Measurements from ENCODE around the gene MCRIP2. TPM values are rescaled to one million over a fixed set of nuclear protein-coding genes. Genes with fewer than 3 reads are reported as not detected.

Gene MCRIP2
- total and polyA plus RNA-seq, 2 of the 8 experiments (the other 6 are each of a cell fraction or from before 2014, with no cell fraction given) = 45.4 to 75.5 TPM

GRCh38 chr16:652454-653305 is 11.1 kb downstream of the MCRIP2 start (continued):
- TF ChIP-seq RNF2 (IDR thresholded peaks at IDR 0.05; ENCODE audit: borderline replicate concordance, low read depth, low read length, missing control alignments, poor library complexity, severe bottlenecking) (no peak), FOSL1 (IDR thresholded peaks at IDR 0.05; ENCODE audit: insufficient read depth, low read depth, low read length) (no peak), JUN (IDR thresholded peaks at IDR 0.05; ENCODE audit: low read depth, low read length) (no peak), TCF12 (IDR thresholded peaks at IDR 0.05; ENCODE audit: low read depth, low read length) (no peak), CBX5 (IDR thresholded peaks at IDR 0.05; ENCODE audit: low read depth, low read length) (no peak), CHD2 (IDR thresholded peaks at IDR 0.05; ENCODE audit: low read length) (no peak), NANOG (IDR thresholded peaks at IDR 0.05; ENCODE audit: insufficient read depth, low read depth, low read length, poor library complexity, severe bottlenecking) (no peak)

Data from H1 (cell line).